HG02763 (cell line): Measurements from ENCODE around the gene PXDC1.

Experiments used
- ATAC-seq: cut with Tn5 transposase; IDR thresholded peaks from one replicate; pipeline ENCODE4 v1.9.1; 2021; ENCODE audit warnings: mild to moderate bottlenecking, moderate library complexity; ENCODE audit not compliant: unreplicated experiment

PXDC1 gene

DNA sequence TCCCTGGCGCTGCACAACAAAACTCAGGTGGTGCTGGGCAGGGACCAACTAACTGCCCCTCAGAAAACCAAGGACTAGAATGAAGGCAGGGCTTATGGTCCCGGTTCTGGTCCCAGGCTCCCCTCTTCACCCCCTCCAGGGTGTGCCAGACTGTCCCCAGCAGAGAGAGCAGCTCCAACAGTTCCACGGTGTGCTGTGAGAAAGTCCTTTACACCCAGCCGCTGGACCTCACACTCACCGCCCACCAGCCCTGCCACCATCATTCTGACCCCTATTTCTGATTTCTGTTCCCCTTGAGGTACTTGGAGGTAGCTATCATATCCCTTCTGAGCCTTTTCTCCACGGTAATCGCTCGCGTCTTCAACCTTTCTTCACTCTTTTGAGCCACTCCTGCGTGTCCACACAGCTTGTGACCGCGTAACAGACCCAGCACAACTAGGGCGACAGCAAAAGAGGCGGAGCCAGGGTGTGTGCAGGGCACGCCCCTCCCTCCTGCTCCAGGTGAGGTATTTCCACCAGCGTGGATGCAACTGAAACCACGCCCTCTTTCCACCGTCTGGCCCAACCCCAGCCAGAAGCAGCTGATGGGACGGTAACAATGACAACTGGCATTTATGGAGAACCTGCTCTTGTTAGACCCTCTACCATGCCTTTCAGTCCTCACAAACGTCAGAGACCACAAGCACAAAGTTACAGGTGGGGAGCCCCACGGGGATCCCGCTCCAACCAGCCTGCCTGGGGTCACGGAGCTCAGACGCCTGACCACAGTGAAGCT lies 2.3 kb downstream of the PXDC1 start:
- ATAC-seq = no peak

DNA sequence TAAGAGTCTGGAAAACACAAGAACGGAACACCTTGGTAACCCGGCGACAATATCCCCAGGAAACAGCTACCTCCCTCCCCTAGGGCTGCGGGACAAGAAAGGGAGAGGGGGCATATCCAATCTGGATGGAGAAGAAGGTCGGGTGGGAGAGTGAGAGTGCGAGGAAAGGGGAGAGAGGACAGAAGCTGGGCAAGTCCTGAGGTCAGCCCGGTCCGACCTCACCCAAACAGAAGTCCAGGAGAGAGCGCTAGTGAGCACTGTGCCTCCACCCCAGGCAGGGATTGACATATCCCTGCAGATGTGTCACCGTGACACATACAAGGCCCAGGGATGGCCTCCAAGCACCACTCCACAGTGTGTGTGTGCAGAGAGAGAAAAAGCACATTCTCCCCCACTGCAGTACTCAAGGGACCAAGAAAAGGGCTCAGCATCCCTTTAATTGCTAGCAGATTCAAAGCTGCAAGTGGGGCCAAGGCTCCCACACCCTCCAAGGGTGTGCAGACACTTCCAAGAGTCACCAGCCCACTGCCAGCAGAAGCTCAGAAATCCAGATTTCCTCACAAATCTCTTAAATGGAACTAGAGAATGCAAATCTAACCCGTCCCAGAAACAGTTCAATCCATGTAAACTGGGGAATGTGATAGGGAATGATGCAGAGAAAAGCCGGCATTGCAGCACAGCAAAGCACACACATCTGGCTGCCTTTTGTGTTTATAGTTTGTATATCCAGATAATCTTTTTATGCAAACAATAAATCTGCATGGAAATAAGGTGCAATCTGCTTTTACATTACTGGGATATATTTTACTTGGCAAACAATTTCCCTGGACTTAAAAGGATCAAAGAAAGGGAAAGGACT lies 3.1 kb downstream of the PXDC1 start:
- ATAC-seq = no peak

DNA sequence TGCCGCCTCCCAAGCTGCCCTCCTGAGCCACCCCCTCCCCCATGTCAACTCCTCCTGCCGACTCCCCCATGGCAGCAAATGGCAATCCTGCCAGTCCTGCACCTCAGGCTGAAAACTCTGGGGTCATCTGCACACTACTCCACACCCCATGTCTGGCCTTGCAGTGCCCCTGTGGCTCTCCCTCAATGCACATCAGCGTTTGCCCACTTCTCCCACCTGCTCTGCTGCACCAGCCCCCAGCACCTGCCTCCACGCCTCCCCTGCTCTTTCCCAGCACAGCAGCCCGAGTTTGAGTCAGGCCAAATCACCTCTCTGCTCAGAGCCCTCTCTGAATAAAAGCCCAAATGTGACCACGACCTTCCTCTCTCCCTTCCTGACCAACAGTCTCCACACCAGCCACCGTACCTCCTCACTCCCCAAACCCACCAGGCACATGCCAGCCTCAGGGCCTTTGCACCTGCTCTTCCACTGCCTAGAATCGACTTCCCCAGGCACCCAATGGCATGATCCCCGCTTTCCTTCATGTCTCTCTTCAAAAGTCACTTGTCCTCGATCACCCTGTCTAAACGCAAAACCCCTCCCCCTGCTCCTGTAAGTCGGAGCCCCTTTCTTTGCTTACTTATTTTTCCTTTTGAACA lies 4.3 kb downstream of the PXDC1 start:
- no peak for ATAC-seq

DNA sequence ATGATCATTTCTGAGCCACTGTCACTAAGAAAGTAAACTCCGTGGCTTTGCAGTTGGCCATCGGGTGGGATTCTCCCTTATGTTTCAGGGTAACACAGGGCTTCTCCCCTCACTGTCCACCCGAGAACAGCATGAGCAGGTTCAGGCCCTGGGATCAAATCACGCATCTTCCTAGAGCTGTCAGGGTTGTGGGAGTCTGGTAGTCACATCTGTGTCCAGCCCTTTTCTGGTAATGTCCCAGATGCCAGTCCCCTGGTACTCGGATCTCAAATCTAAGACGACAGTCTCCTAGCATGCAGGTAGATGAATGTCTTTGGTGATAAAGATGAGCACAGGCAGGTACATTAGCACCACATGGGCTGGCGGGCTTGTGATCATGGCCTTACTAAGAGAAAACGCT lies 4.8 kb downstream of the PXDC1 start:
- no peak for ATAC-seq

DNA sequence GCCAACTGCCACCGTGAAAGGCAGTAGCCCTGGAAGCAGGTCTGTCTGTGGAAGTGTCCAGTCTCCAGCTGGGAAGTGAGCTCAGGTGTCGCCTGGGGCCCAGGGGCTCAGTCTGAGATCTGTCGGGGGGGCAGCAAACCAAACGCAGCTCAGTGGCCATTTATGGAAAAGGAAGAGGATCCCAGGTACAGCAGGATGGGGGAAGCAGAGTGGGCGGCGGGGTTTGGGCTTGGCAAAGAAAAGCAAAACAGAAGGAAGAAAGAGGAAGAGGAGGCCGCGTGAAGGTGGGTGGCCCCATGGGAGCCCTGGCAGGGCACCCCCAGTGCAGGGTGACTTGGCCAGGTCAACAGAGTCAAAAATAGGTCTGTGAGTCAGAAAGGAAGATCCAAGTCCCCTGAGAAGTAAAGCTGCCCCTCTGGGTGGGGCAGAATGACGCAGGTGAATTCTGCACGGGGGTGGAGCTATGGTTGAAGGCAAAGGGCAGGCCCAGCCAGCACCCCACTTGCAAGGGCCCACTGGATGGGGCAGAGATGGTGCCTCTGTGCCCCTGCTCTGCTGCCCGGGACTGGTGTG lies 5.3 kb downstream of the PXDC1 start:
- peak; percentile 38 for ATAC-seq

DNA sequence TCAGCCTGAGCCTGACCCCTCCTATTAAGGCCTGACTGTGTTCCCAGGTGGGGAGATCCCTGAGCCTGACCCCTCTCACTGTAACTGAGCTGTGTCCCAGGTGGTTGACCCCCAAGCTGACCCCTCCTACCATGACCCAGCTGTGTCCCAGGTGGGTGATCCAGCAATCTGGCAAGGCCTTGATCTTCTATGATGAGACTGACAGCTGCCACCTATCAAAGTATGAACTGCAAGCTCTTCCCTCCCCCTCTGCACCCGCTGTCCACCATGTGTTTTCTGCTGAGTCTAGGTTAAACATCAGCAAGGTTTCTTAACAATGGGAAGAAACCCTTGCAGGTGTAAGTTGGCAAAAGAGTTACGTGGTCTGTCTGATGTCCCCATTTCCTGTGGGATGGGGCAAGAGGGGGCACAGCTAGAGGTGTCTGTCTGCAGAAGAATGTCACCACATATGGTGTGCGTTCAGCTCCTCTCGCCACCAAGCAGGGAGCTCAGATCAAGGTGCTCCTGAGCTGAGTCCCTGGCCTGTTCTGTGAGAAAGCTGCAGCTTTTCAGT lies 5.9 kb downstream of the PXDC1 start:
- ATAC-seq = no peak

DNA sequence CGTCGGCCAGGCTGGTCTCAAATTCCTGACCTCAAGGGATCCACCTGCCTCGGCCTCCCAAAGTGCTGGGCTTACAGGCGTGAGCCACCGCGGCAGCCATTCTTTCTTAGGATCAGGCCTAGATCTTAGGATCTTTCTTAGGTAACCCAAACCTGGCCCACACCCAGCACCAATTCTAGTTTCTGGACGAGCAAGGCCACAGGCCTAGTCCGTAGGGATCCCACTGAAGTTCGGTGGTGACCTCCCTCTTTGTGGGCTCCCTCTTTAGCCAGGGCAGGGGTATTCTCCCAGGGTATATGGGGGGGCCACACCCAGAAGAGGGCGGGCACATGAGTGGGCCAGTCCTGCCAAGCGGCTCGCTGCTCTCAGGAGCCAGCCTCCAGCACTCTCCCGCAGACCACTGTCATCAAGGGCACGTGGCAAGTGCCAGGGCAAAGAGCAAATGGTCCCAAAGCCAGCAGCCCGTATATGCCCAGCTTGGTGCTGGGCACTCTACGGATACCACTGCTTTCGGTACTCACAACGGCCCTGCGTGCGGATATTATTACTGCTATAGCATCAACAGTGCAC lies 6.5 kb downstream of the PXDC1 start:
- no peak for ATAC-seq

DNA sequence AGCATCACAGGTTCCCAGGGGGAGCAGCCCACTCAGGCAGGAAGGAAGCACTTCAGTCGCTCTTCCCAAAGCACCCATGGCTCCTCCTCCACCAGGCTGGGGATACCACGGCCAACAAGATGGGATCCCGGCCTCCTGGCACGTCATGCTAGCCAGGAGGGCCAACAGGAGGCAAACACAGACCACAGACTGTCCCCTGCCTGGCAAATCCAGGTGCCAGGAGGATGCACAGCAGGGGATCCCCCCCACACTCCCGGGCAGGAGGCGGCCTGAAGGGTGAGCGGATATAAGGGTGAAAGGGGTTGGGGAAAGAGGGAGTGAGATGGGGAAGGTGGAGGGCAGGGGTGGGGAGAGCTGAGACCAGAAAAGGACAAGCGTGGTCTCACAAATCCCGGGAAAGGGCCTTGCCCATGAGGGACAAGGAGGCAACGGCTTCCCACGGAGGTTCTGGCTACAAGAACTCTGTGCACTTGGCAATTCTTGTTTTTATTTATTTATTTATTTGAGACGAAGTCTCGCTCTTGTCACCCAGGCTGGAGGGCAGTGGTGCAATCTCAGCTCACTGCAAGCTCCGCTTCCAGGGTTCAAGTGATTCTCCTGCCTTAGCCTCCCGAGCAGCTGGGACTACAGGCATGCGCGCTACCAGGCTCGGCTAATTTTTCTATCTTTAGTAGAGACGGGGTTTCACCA lies 7.2 kb downstream of the PXDC1 start:
- no peak for ATAC-seq

DNA sequence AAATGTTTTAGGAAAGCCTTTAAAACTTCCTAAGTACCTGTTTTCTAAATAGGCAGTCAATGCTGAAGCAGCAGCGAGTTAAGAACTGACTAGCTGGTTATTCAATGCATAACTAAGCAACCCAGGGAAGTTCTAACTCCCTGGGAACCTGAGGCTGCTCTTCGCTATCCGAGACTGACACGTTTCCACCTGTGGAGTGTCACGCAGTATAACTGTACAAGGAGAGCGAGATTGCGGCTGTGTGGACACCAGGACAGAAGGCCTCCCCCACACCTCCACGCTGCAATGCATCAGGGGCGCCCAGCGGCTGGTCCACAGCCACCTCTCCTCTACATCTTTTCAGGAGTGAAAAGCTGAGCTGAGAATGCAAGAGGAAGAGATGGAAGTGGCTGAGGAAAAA lies 8.0 kb downstream of the PXDC1 start:
- no peak for ATAC-seq

DNA sequence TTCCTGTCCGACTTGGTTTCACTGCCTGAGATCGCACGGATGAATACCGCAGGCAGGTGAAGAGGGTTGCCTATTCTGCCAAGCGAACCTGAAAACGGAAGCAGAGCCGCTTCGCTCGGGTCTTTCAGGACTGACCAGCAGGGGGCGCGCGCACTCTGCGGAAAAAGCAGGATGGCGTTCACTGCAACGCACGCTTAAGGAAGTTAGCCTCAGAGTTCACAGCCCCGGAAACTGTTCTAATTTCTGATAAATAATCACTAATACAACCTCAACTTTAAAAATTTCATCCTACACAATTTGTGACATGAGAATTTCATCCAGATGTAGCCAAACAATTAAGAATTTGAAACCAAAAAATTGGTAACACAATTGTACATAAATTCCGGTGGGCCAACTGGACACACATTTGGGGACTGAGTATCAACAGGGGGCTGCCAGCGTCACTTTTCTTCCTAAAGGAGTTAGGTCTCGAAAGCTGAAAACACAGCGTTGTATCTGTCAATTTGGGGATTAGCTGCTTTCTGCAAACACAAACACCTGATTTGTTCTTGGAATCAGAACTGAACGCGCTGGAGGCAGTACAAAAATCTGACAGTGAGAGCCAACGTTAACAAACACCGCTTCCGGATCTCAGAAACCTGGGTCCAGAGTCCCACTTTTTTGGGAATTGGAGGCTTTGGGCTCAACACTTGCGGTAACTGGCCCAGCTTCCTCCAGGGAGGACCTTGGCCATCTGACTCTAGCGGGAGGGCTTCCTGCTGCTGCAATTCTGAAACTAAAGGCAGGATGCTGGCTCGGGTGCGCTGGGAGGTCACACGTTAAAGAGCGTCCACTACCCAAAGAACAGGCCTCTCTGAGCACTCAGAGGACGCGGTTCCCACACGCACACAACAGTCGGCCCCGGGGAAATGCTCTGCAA lies 8.8 kb downstream of the PXDC1 start:
- ATAC-seq = peak; percentile 59

DNA sequence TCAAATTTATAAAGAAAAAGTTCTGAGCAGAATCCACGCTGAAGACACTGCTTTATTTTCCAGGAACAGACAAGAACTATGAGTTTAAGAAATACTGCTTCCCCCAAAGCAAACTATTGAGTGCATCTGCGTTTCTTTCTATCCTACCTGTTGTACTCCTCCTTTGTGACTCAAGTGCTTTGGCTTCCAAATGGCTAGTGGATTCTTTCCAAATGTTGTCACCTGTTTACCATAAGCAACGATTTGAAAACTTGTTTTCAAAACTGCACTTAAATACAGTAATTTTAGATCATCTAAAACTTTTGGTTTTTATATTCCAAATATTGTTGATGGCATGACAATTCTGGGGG lies 9.5 kb downstream of the PXDC1 start:
- no peak for ATAC-seq

DNA sequence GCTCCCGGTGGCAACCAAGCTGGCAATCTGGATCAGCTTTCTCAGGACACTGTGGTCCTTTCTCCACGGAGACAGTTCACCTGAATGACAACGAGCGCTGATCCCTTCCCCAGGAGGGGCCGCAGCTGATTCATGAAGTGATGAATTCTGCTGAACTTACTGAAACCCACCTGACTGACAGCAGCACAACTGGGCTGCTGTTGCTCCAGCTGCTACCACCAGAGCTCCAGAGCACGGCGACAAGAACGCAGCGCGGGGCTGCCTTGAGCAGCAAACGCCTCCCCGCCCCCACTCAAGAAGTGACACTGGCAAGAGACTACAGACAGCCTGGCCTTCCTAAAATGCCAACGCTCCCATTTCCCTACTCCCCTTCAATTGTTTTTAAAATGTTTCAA lies 10.0 kb downstream of the PXDC1 start:
- no peak for ATAC-seq

DNA sequence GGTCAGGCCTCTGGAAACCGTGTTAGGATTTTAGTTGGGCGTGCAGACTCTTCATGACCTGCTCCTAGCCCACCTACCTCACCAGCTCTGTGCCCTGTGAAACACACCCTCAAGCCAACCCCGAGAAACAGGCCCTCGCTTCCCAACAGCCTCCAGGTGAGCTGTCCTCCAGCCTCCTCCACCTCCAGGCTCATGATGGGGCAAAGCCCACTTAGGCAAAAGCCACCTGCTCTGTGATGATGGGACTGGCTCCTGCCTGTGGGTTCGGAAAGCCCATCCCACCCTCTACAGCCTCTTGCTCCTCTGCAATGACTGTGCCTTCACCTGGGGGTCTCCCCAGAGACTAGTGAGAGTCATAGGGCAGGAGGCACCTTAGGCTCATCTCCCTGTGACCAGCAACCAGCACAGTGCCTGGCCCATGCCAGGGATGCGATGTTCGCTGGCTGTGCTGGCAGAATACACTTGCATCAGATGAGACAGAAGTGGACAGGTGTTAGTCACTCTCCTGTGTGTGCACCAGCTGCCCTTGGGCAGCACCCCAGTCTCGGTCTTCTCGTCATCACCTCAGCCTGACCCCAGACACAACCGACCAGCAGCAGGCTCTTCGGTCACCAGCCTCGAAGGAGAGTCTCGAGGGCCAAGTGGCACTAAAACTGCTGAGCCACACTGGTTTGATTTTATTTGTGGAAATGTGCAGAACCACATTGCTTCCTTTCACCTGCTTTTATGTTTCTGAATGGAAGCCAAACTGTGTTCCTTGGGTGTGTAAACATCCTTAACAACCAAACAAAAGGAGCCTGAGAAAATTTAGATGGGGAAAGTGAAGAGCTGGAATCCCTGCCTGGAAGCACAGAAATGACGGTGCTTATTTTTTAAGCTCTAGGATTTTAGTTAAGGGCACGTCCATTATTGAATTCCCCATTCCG lies 10.7 kb downstream of the PXDC1 start:
- ATAC-seq = no peak

DNA sequence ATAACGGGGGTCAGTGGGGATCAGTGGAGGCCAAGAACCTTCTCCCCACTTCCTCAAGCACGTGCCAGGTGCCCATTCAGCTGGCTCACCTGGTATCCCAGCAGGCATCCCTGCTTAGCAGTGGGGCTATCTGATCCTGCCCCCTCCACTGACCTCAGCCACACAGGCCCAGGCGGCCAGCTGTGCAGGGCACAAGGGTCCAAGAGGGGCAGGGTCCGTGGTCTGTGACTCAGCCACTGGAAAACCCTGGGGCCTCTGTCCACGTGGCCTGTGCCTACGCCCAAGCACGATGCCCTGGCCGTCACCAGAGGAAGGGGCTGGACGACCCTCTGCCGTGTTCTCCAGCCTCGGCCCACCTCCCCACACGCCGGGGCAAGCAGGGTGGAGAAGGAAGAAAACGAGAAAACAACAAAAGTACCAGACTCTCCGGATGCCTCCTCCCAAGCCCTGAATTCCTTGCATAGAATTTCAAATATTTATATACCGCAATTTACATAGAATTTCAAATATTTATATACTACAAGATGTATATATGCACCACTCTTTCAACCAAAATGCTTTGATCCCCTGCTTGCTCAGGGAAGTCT lies 12.1 kb downstream of the PXDC1 start:
- ATAC-seq = no peak

DNA sequence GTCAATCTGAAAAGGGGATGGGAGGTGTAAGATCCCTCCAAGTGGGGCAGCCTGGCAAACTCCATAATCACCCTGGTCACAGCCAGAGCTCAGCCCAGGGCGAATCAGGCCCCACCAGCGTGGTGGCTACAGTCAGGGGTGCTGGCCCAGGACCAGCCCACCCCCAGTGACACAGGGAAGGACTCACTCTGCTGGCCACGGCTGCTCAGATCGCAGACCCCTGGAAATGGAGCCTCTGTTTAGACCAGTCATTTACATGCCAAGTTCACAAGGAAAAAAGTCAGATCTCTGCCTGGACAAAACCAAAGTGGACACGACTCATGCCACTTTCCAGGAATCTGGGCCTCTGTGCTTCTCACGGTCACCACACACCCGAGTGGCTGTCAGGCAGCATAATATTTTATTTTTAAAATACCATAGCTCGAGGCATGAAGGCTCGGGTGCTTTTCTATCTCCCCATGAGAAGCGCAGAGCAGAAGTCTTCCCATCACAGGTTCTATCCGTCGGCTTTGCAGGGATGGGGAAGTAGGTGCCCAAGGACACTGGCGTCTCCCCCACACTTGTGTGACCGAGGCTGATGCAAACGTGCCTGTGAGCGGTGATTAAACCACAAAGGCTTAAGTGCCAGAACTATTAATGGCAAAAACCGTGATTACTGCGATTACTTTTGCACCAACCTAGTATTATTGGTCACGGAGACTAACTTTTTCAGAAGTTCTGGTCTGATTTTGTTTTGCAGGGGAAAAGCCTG lies 13.0 kb downstream of the PXDC1 start:
- no peak for ATAC-seq

DNA sequence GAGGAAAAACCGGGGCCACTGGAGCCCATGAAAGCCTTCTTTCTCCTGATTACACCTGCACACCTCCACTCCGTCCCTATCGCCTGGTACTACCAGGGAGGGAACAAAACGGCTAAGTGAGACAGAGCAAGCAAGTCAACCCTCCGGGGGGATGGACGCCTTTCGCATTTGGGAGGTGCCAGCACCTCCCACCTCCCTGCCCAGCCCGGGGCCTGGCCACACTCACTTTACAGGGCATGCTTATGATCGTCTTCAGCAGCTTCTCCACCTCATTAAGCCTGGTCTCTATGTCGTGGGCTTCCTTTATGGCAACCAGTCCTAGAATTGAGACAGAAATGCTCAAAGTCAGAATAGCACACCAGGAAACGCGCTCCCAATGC lies 13.7 kb downstream of the PXDC1 start:
- ATAC-seq = no peak

DNA sequence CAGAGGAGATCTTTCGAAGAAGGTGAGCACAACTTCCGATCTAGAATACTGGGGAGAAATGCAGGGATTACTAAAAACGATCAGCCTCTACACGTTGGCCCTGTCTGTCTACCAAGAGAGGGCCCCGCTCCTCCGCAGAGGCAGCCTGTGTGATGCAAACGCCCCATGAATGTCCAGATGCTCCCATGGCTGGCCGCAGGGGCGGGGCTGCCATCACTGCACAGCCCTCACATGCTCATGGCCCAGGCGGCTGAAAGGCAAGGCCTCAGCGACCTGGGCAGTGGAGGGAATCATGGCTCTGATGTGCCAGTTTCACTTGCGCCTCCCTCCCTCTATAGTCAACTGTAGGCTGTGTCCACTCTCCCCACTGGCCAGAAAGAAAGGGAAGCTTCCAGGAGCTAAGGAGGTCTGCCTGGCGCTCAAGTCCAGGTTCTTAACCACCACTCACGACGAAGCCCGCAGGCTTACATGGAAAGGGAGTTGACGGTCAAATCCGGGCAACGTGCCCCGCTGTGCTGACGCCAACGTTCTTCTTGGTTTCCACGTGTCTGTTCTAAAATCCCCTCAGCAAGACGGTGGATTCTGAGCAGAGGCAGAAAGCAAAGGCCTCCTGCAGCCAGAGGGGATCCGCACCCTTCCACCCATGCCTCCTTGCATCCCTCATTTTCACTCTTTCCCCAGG lies 14.2 kb downstream of the PXDC1 start:
- ATAC-seq = no peak
